DOHH2 (cell line): ENCODE results near the gene HLA-F.

Experiments used
- H3F3A ChIP-seq: fragments of 200-600 bp; sonication (generic), shearing (Covaris generic); 2 replicates; pipeline ENCODE4 v1.6.0; 2016; ENCODE audit warnings: antibody characterized with exemption, mild to moderate bottlenecking; ENCODE audit not compliant: control insufficient read depth, insufficient read depth
- H3K27ac ChIP-seq: fragments of 200-600 bp; sonication (generic); 2 replicates; pipeline ENCODE4 v1.5.1; 2014; ENCODE audit warnings: low read depth, mild to moderate bottlenecking, low read length, moderate library complexity
- H3K27me3 ChIP-seq: fragments of 200-600 bp; sonication (generic); 2 replicates; pipeline ENCODE4 v1.6.1; 2014; ENCODE audit warnings: mild to moderate bottlenecking, low read length, mixed read lengths; ENCODE audit not compliant: control insufficient read depth
- H3K36me3 ChIP-seq: fragments of 200-600 bp; sonication (generic); 2 replicates; pipeline ENCODE4 v1.6.1; 2014; ENCODE audit warnings: mild to moderate bottlenecking, low read length, moderate library complexity, mixed read lengths; ENCODE audit not compliant: control insufficient read depth
- H3K4me1 ChIP-seq: fragments of 200-600 bp; sonication (generic); 2 replicates; pipeline ENCODE4 v1.6.1; 2014; ENCODE audit warnings: mild to moderate bottlenecking, low read length, mixed read lengths; ENCODE audit not compliant: control insufficient read depth
- H3K4me2 ChIP-seq: fragments of 200-600 bp; sonication (generic); 2 replicates; pipeline ENCODE4 v1.6.0; 2014; ENCODE audit warnings: mild to moderate bottlenecking, low read length, moderate library complexity
- H3K4me3 ChIP-seq: fragments of 200-600 bp; sonication (generic); 2 replicates; pipeline ENCODE4 v1.5.1; 2014; ENCODE audit warnings: mild to moderate bottlenecking, low read length, mixed read lengths
- H3K79me2 ChIP-seq: fragments of 200-600 bp; sonication (generic); 2 replicates; pipeline ENCODE4 v1.6.1; 2014; ENCODE audit warnings: mild to moderate bottlenecking, low read length, mixed read lengths; ENCODE audit not compliant: control insufficient read depth
- H3K9me2 ChIP-seq: fragments of 200-600 bp; sonication (generic); replicated peaks from 2 replicates; pipeline ENCODE4 v1.6.1; 2014; ENCODE audit warnings: mild to moderate bottlenecking, low read length, mixed read lengths; ENCODE audit not compliant: control insufficient read depth
- H3K9me3 ChIP-seq: fragments of 200-600 bp; sonication (generic); 2 replicates; pipeline ENCODE4 v1.6.1; 2014; ENCODE audit warnings: antibody characterized with exemption, low read length, mixed read lengths; ENCODE audit not compliant: control insufficient read depth, insufficient read depth
- H4K20me1 ChIP-seq: fragments of 200-600 bp; sonication (generic); 2 replicates; pipeline ENCODE4 v1.6.0; 2014; ENCODE audit warnings: low read depth, mild to moderate bottlenecking, antibody characterized with exemption, low read length, moderate library complexity; ENCODE audit not compliant: control insufficient read depth, insufficient read depth
- EZH2phosphoT487 ChIP-seq: fragments of 200-600 bp; sonication (generic); IDR thresholded peaks from 2 replicates; pipeline ENCODE4 v1.6.1; 2017; ENCODE audit warnings: borderline replicate concordance, mild to moderate bottlenecking, antibody characterized with exemption, low read length, moderate library complexity, mixed read lengths
- TF ChIP-seq, protein P1 (sequence below): fragments of 200-600 bp; sonication (generic); IDR thresholded peaks from one replicate; pipeline ENCODE4 v1.5.1; 2014; ENCODE audit warnings: antibody characterized with exemption, mild to moderate bottlenecking, low read depth, low read length; ENCODE audit not compliant: poor library complexity, severe bottlenecking

Gene HLA-F

DNA sequence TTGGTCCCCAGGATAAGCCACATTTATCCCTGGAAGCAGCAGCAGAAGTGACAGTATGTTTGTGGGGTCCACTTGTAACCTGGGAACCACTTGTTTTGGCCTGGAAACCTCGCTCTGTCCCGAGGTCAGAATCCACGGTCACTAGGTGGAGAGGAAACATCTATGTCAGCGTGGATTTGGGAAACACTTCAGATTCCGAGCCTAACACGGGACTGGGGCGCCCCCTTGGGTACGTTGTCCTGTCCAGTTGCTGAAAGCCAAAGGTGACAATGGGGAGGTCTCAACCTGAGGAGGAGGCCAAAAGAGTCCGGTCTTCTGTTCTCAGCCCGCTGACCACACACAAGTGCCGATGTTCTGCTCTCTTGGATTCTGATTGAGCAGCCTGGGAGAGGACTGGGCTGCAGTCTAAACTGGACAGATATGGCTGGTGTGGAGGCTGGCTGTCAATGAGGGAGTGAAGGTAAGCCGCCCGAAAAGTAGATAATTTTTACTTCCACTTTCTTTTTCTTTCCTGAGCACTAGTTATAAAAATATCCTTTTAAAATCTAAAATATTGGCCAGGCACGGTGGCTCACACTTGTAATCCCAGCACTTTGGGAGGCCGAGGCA, 37.4 kb upstream of the HLA-F start:
- H3K9me2 ChIP-seq: no peaks in the 10 kb centered on the region
- H3K4me1 ChIP-seq: no peaks in the 10 kb centered on the region
- no peaks in the 10 kb centered on the region for H3K79me2 ChIP-seq
- TF ChIP-seq, protein P1, sequence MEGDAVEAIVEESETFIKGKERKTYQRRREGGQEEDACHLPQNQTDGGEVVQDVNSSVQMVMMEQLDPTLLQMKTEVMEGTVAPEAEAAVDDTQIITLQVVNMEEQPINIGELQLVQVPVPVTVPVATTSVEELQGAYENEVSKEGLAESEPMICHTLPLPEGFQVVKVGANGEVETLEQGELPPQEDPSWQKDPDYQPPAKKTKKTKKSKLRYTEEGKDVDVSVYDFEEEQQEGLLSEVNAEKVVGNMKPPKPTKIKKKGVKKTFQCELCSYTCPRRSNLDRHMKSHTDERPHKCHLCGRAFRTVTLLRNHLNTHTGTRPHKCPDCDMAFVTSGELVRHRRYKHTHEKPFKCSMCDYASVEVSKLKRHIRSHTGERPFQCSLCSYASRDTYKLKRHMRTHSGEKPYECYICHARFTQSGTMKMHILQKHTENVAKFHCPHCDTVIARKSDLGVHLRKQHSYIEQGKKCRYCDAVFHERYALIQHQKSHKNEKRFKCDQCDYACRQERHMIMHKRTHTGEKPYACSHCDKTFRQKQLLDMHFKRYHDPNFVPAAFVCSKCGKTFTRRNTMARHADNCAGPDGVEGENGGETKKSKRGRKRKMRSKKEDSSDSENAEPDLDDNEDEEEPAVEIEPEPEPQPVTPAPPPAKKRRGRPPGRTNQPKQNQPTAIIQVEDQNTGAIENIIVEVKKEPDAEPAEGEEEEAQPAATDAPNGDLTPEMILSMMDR: no peak
- no peak for TF ChIP-seq EZH2phosphoT487
- H3F3A ChIP-seq: no peaks in the 10 kb centered on the region
- H4K20me1 ChIP-seq: no peaks in the 10 kb centered on the region
- no peak overlapping the region for H3K27ac ChIP-seq
- no peaks in the 10 kb centered on the region for H3K27me3 ChIP-seq
- H3K4me2 ChIP-seq: no peak overlapping the region
- no peak overlapping the region for H3K4me3 ChIP-seq
- H3K9me3 ChIP-seq: no peaks in the 10 kb centered on the region
- no peaks in the 10 kb centered on the region for H3K36me3 ChIP-seq

DNA sequence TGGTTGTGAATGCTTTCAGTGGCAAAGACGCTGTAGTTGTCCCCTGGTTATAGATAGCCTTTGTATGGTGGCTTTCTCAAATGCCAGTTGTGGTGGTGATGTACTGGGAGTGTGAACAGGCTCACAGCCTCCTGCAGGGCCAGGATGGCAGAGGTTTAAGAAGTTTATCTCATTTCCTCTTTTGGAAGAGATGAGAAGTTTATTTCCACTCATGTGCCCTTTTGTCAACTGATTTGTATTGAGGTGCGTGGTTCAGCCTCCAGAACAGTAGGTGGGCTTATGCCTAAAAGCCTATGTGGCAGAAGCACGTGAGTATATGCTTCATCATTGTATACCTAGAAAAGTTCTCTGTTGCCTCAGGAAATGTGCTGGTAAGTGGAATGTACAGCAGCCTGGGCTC, 28.6 kb upstream of the HLA-F start:
- H3K4me2 ChIP-seq: no peak overlapping the region
- TF ChIP-seq EZH2phosphoT487: no peak
- TF ChIP-seq, protein P1: no peak
- no peaks in the 10 kb centered on the region for H3K79me2 ChIP-seq
- H3K9me2 ChIP-seq: no peaks in the 10 kb centered on the region
- H3F3A ChIP-seq: no peaks in the 10 kb centered on the region
- H3K27ac ChIP-seq: no peak overlapping the region
- no peaks in the 10 kb centered on the region for H3K4me1 ChIP-seq
- H3K36me3 ChIP-seq: no peaks in the 10 kb centered on the region
- H3K9me3 ChIP-seq: no peaks in the 10 kb centered on the region
- no peaks in the 10 kb centered on the region for H4K20me1 ChIP-seq
- H3K27me3 ChIP-seq: no peaks in the 10 kb centered on the region
- H3K4me3 ChIP-seq: no peak overlapping the region

DNA sequence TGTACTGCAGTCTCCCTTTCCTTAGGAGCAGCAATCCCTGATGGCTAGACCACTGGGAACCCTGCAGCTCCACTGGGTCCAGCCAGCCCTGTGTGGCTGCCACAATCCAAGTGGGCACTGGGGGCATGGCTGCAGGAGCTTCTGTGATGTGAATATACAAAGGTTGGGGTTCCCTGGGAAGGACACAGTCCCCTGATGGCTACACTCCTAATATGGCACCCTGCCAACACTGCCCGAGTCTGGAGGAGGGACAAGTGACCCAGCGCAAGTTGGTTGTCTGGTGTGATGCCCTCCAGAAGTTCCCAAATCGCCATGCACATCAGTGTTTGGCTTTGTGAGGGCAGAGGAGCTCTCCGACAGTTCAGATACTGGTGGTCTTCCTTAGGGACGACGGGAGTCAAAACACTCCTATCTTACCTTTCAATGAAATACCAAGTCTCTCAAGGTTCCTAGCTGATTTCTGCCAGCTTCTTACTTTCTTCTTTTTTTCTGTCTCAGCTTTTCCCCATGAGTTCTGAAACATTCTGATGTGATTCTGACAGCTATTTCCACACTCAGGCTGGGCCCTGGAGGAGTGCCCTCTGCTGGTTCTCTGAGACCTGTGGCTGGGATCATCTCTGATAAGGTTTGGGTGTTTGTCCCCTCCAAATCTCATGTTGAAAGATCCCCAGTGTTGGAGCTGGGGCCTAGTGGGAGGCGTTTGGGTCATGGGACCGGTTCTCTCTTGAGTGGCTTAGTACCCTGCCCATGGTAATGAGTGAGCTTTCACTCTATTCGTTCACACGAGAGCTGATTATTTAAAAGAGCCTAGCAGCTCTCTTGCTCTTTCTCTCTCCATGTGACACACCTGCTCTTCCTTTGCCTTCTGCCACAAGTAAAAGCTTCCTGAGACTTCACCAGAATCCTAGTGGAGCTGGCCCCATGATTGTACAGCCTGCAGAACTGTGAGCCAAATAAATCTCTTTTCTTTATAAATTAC, 26.8 kb upstream of the HLA-F start:
- Histone ChIP-seq H3K27ac (no peak overlapping the region), H3F3A (no peaks in the 10 kb centered on the region), H3K9me3 (no peaks in the 10 kb centered on the region), H3K27me3 (no peaks in the 10 kb centered on the region), H3K4me2 (no peak overlapping the region), H3K4me3 (no peak overlapping the region), H3K79me2 (no peaks in the 10 kb centered on the region), H3K36me3 (no peaks in the 10 kb centered on the region), H3K4me1 (no peaks in the 10 kb centered on the region), H4K20me1 (no peaks in the 10 kb centered on the region), H3K9me2 (no peaks in the 10 kb centered on the region)
- TF ChIP-seq, protein P1: peak; percentile 56
- TF ChIP-seq EZH2phosphoT487: no peak
